SK-N-SH (cell line): ENCODE data around the gene LHFPL6. TPM values are rescaled to one million over a fixed set of nuclear protein-coding genes. Genes with fewer than 3 reads are reported as not detected.
A peak's percentile ranks its signal among the peaks of the same experiment; 100 is the strongest.

Source experiments
- CTCF ChIA-PET: fragments of 300-600, 350-600 bp; formaldehyde crosslinking; extraction: SDS; loops from one replicate; lab custom pipeline; 2021; lab: Yijun Ruan, JAX
- POLR2A ChIA-PET: fragments of 350-600 bp; sonication (Branson Sonifier 250); formaldehyde crosslinking; extraction: SDS; loops from one replicate; lab custom pipeline; 2020; ENCODE audit warnings: antibody characterized with exemption, inconsistent platforms; lab: Yijun Ruan, JAX
- DNase-seq: peaks from one replicate; pipeline ENCODE4 v3.0.0; 2012
- H2AFZ ChIP-seq: fragments of 200-600 bp; sonication (generic); 2 replicates; pipeline ENCODE4 v1.8.1; 2016; ENCODE audit warnings: antibody characterized with exemption, mild to moderate bottlenecking, low read depth
- H3F3A ChIP-seq: fragments of 200-600 bp; sonication (generic); replicated peaks from 2 replicates; pipeline ENCODE3; 2016; ENCODE audit warnings: antibody characterized with exemption, mild to moderate bottlenecking; ENCODE audit not compliant: insufficient read depth
- H3K27ac ChIP-seq, 2 experiments: fragments of 200-500 bp in 1 of 2; fragments of 200-600 bp in 1 of 2; sonication (Bioruptor generic) in 1 of 2; sonication (generic), shearing (Covaris generic) in 1 of 2; 2 replicates each; pipeline versions ENCODE4 v1.5.1 to v1.6.1; 2014 to 2016; ENCODE audit warnings: low read depth in 2 of 2, inconsistent platforms in 1 of 2, low read length in 1 of 2, mild to moderate bottlenecking in 1 of 2, mixed read lengths in 1 of 2
- H3K27me3 ChIP-seq: fragments of 200-600 bp; sonication (generic), shearing (Covaris generic); 2 replicates; pipeline ENCODE4 v1.6.1; 2016; ENCODE audit warnings: mixed run types; ENCODE audit not compliant: insufficient read depth
- H3K36me3 ChIP-seq, 2 experiments: fragments of 200-500 bp in 1 of 2; fragments of 200-600 bp in 1 of 2; sonication (Bioruptor generic) in 1 of 2; sonication (generic) in 1 of 2; replicated peaks in 1 of 2; 2 replicates each; pipeline versions ENCODE3 to v1.5.1; 2014 to 2016; ENCODE audit warnings: low read length in 1 of 2, mild to moderate bottlenecking in 1 of 2; ENCODE audit not compliant: insufficient read depth in 2 of 2, control insufficient read depth in 1 of 2
- H3K4me1 ChIP-seq, 2 experiments: fragments of 200-500 bp in 1 of 2; fragments of 200-600 bp in 1 of 2; sonication (Bioruptor generic) in 1 of 2; sonication (generic), shearing (Covaris generic) in 1 of 2; 2 replicates each; pipeline versions ENCODE4 v1.5.1 to v1.6.1; 2014 to 2016; ENCODE audit warnings: low read depth in 1 of 2, low read length in 1 of 2, mixed run types in 1 of 2; ENCODE audit not compliant: insufficient read depth in 2 of 2, control insufficient read depth in 1 of 2
- H3K4me2 ChIP-seq: fragments of 200-600 bp; sonication (generic), shearing (Covaris generic); 2 replicates; pipeline ENCODE4 v1.6.1; 2017; ENCODE audit warnings: mixed run types
- H3K4me3 ChIP-seq, 2 experiments: fragments of 200-500 bp in 1 of 2; fragments of 200-600 bp in 1 of 2; sonication (Bioruptor generic) in 1 of 2; sonication (generic), shearing (Covaris generic) in 1 of 2; 2 replicates each; pipeline versions ENCODE4 v1.5.1 to v1.8.1; 2014 to 2016; ENCODE audit warnings: low read depth in 2 of 2, inconsistent platforms in 1 of 2, low read length in 1 of 2, mild to moderate bottlenecking in 1 of 2, mixed read lengths in 1 of 2, moderate library complexity in 1 of 2
- H3K79me2 ChIP-seq: fragments of 200-600 bp; sonication (generic); 2 replicates; pipeline ENCODE4 v1.8.1; 2017; ENCODE audit warnings: mild to moderate bottlenecking; ENCODE audit not compliant: insufficient read depth
- H3K9ac ChIP-seq: fragments of 200-600 bp; sonication (generic); 2 replicates; pipeline ENCODE4 v1.6.1; 2017; ENCODE audit warnings: mixed run types
- H3K9me2 ChIP-seq: fragments of 200-600 bp; sonication (generic); 2 replicates; pipeline ENCODE4 v1.6.1; 2017; ENCODE audit warnings: mixed run types
- H3K9me3 ChIP-seq: fragments of 200-600 bp; sonication (generic); 2 replicates; pipeline ENCODE4 v1.6.1; 2017; ENCODE audit warnings: mixed run types, mild to moderate bottlenecking, moderate library complexity
- H4K20me1 ChIP-seq: fragments of 200-600 bp; sonication (generic); 2 replicates; pipeline ENCODE4 v1.6.1; 2017; ENCODE audit warnings: mild to moderate bottlenecking, mixed run types; ENCODE audit not compliant: insufficient read depth
- ELF1 ChIP-seq: IDR thresholded peaks from 2 replicates; pipeline ENCODE4 v1.4.0; 2012
- EZH2phosphoT487 ChIP-seq: fragments of 200-600 bp; sonication (generic); IDR thresholded peaks from 2 replicates; pipeline ENCODE4 v1.6.1; 2017; ENCODE audit warnings: low read depth, mixed run types, mild to moderate bottlenecking, antibody characterized with exemption, moderate library complexity, borderline replicate concordance
- FOXJ3 ChIP-seq: sonication (generic); formaldehyde crosslinking; IDR thresholded peaks from 2 replicates; pipeline ENCODE4 v1.5.1; 2020; ENCODE audit warnings: mild to moderate bottlenecking, missing genetic modification reagents
- JUND ChIP-seq: IDR thresholded peaks from 2 replicates; pipeline ENCODE4 v1.4.0; 2012
- MXI1 ChIP-seq: IDR thresholded peaks from 2 replicates; pipeline ENCODE4 v1.6.1; 2012; ENCODE audit warnings: mild to moderate bottlenecking, low read depth, low read length, improper control_type of control experiment
- NFIC ChIP-seq: IDR thresholded peaks from 2 replicates; pipeline ENCODE4 v1.4.0; 2012; ENCODE audit warnings: borderline replicate concordance
- RXRA ChIP-seq: IDR thresholded peaks from 2 replicates; pipeline ENCODE4 v1.4.0; 2012; ENCODE audit warnings: low read depth, mild to moderate bottlenecking, borderline replicate concordance
- SIN3A ChIP-seq: IDR thresholded peaks from 2 replicates; pipeline ENCODE4 v1.6.1; 2012; ENCODE audit warnings: low read depth, mild to moderate bottlenecking, low read length, moderate library complexity, borderline replicate concordance
- TAF1 ChIP-seq: IDR thresholded peaks from 2 replicates; pipeline ENCODE4 v1.6.1; 2012; ENCODE audit warnings: low read depth, mild to moderate bottlenecking, low read length, moderate library complexity, borderline replicate concordance
- YY1 ChIP-seq: IDR thresholded peaks from 2 replicates; pipeline ENCODE4 v1.4.0; 2012; ENCODE audit warnings: low read depth, mild to moderate bottlenecking
- WGBS: methylation state at CpG from one replicate; pipeline ENCODE4 v1.1.6; 2017; ENCODE audit warnings: low lambda C conversion rate; 5-methylcytosine and 5-hydroxymethylcytosine counted together
- polyA plus RNA-seq, 3 experiments: library from polyadenylated mRNA; depleted of rRNA; stranded (reverse); fragments of >200 nt; gene quantifications; 2 replicates each; pipeline ENCODE4 v1.2.3, GENCODE V29; 2012
- TF ChIP-seq, protein P1 (sequence below): IDR thresholded peaks from 2 replicates; pipeline ENCODE4 v1.6.1; 2012; ENCODE audit warnings: mild to moderate bottlenecking, low read depth, low read length, moderate library complexity
- TF ChIP-seq, protein P2 (sequence below): IDR thresholded peaks from 2 replicates; pipeline ENCODE4; 2012

LHFPL6 gene
- polyA plus RNA-seq, 1 of the 3 experiments (the other 2 are of a cell fraction) = 22.2 TPM

DNA sequence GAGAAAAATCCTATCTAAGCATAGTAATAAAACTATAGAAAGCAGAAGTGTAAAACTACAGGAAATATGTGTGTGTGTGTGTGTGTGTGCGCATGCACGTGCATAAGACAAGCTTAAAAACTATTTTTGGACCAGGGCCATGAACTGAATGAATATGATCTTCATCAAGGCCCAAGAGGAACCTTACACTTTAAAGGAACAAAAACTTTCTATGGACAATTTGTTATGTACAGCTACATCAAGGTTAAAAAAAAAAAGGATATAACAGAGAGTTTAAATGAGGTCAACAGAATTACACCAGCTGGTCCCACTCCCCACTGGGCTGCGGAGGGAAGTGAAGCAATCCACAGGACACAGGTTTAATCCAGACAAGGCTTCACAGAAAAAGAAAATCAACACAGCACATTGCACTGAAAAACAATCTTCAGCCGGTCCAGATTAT lies 151.1 kb downstream of the LHFPL6 start:
- 91% methylated on average over 4 of the region's 4 CpGs for WGBS
- Histone ChIP-seq H3K36me3 (no peaks in the 10 kb centered on the region), H3K27me3 (no peaks in the 10 kb centered on the region), H3K4me3 (no peak overlapping the region), H4K20me1 (no peaks in the 10 kb centered on the region), H3F3A (no peaks in the 10 kb centered on the region), H3K4me2 (no peak overlapping the region), H3K27ac (no peak overlapping the region), H3K4me1 (peaks cover 5 to 26% of the 10 kb centered on the region in 2 experiments; a peak in 3 of 4 replicates), H2AFZ (no peak overlapping the region), H3K9me3 (no peaks in the 10 kb centered on the region), H3K79me2 (no peaks in the 10 kb centered on the region)
- no peak for DNase-seq
- TF ChIP-seq, protein P1, sequence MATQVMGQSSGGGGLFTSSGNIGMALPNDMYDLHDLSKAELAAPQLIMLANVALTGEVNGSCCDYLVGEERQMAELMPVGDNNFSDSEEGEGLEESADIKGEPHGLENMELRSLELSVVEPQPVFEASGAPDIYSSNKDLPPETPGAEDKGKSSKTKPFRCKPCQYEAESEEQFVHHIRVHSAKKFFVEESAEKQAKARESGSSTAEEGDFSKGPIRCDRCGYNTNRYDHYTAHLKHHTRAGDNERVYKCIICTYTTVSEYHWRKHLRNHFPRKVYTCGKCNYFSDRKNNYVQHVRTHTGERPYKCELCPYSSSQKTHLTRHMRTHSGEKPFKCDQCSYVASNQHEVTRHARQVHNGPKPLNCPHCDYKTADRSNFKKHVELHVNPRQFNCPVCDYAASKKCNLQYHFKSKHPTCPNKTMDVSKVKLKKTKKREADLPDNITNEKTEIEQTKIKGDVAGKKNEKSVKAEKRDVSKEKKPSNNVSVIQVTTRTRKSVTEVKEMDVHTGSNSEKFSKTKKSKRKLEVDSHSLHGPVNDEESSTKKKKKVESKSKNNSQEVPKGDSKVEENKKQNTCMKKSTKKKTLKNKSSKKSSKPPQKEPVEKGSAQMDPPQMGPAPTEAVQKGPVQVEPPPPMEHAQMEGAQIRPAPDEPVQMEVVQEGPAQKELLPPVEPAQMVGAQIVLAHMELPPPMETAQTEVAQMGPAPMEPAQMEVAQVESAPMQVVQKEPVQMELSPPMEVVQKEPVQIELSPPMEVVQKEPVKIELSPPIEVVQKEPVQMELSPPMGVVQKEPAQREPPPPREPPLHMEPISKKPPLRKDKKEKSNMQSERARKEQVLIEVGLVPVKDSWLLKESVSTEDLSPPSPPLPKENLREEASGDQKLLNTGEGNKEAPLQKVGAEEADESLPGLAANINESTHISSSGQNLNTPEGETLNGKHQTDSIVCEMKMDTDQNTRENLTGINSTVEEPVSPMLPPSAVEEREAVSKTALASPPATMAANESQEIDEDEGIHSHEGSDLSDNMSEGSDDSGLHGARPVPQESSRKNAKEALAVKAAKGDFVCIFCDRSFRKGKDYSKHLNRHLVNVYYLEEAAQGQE = no peak
- TF ChIP-seq TAF1 = no peak
- TF ChIP-seq EZH2phosphoT487 = no peak
- TF ChIP-seq ELF1 = no peak
- no peak for TF ChIP-seq FOXJ3
- TF ChIP-seq, all 33 proteins: peak for 0
- Histone ChIP-seq H3K9ac (no peak overlapping the region), H3K9me2 (no peaks in the 10 kb centered on the region)
- ChIA-PET CTCF (interaction anchor here (1.6 kb wide), 2 partner anchors 10 to 160 kb away, joined by 4 to 6 read pairs; no protein-coding TSS in a partner anchor), POLR2A (no interaction called here)

DNA sequence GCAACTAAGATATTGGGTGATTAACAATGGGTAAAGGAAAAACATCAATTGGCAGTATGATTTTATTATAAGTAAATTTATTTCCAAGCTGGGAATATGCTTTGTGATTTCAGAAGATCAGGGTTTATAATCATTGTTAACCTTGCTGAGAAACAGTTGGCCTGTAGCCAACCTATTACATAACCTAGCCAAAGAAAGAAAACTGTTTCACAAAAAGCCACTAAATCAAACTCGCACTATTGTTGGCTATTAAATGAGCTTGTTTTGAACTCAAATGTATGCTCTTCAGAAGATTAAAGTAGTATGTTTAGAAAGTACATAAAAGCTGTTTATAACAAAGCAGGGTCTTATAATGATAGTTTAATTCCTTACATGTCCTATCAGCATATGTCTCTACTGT lies 151.7 kb downstream of the LHFPL6 start:
- Histone ChIP-seq H3F3A (no peaks in the 10 kb centered on the region), H3K79me2 (no peaks in the 10 kb centered on the region), H3K9me2 (no peaks in the 10 kb centered on the region), H2AFZ (no peak overlapping the region), H4K20me1 (no peaks in the 10 kb centered on the region), H3K4me3 (no peak overlapping the region), H3K9ac (no peak overlapping the region), H3K27ac (no peak overlapping the region), H3K9me3 (no peaks in the 10 kb centered on the region), H3K4me2 (no peak overlapping the region), H3K36me3 (no peaks in the 10 kb centered on the region), H3K4me1 (peaks cover 5 to 26% of the 10 kb centered on the region in 2 experiments; a peak in 3 of 4 replicates), H3K27me3 (no peaks in the 10 kb centered on the region)
- DNase-seq = no peak
- no peak for TF ChIP-seq YY1
- 0 out of 2 replicates have a peak, but pooled peaks have one; percentile 24 for TF ChIP-seq NFIC
- WGBS = 75% methylated on average over 1 of the region's 1 CpG
- ChIA-PET POLR2A (no interaction called here), CTCF (interaction anchor here (0.7 to 1.6 kb wide), 4 partner anchors 9 to 165 kb away, joined by 3 to 4 read pairs (median 4); no protein-coding TSS in a partner anchor)

DNA sequence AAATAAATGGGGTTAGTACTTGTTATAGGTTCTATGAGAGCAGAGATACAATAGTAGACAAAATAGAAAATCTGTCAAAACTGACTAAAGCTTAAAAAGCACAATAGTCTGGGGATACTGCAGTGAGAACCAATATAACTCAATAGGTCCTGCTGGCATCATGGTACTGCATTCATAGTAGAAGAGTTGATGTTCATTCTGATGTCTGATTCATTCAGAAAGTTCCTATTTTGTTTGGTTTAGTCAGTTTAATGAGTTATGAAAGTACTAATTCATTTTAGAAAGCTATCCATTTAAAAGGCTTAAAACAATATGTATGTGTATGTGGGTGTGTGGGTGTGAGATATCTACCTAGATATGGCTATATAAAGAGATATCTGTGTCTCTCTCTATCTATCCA lies 152.8 kb downstream of the LHFPL6 start:
- H3K4me3 ChIP-seq = no peak overlapping the region
- TF ChIP-seq MXI1 (no peak), FOXJ3 (no peak), ELF1 (no peak), SIN3A (no peak), JUND (no peak), RXRA (no peak)
- TF ChIP-seq, protein P2, sequence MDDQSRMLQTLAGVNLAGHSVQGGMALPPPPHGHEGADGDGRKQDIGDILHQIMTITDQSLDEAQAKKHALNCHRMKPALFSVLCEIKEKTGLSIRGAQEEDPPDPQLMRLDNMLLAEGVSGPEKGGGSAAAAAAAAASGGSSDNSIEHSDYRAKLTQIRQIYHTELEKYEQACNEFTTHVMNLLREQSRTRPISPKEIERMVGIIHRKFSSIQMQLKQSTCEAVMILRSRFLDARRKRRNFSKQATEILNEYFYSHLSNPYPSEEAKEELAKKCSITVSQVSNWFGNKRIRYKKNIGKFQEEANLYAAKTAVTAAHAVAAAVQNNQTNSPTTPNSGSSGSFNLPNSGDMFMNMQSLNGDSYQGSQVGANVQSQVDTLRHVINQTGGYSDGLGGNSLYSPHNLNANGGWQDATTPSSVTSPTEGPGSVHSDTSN = no peak
- TF ChIP-seq, all 33 proteins: peak for 0
- Histone ChIP-seq H3K27ac (no peak overlapping the region), H3F3A (no peaks in the 10 kb centered on the region), H3K9ac (no peak overlapping the region), H3K27me3 (no peaks in the 10 kb centered on the region), H3K9me3 (no peaks in the 10 kb centered on the region), H3K9me2 (no peaks in the 10 kb centered on the region), H4K20me1 (no peaks in the 10 kb centered on the region), H3K4me1 (peaks cover 5 to 26% of the 10 kb centered on the region in 2 experiments; a peak in 3 of 4 replicates), H2AFZ (no peak overlapping the region), H3K36me3 (no peaks in the 10 kb centered on the region), H3K4me2 (no peak overlapping the region), H3K79me2 (no peaks in the 10 kb centered on the region)
- CTCF ChIA-PET = interaction anchor here (1.2 to 1.6 kb wide), 2 partner anchors 10 to 12 kb away, joined by 4 read pairs; no protein-coding TSS in a partner anchor
- DNase-seq = no peak
- POLR2A ChIA-PET = no interaction called here
